TTC549 (cell line): ENCODE measurements around the gene PELI2.

ENCODE experiments used
- FAIRE-seq: peaks from 2 replicates; lab custom pipeline; 2012; peaks lifted over from hg19 to GRCh38; lab: Jason Lieb, UNC

Gene PELI2

GRCh38 chr14:56173365-56173922 is 55.2 kb downstream of the PELI2 start:
- FAIRE-seq = no peak

GRCh38 chr14:56175773-56176172 is 57.6 kb downstream of the PELI2 start:
- FAIRE-seq = no peak

- no peak for FAIRE-seq
Observed at GRCh38 chr14:56176530-56176929, 58.3 kb downstream of the PELI2 start.

GRCh38 chr14:56177036-56177435 is 58.8 kb downstream of the PELI2 start:
- no peak for FAIRE-seq

- FAIRE-seq = no peak
Observed at GRCh38 chr14:56180754-56181542, 62.7 kb downstream of the PELI2 start.

GRCh38 chr14:56181681-56182085 is 63.5 kb downstream of the PELI2 start:
- FAIRE-seq = no peak

- no peak for FAIRE-seq
Observed at GRCh38 chr14:56182410-56182809, 64.2 kb downstream of the PELI2 start.

GRCh38 chr14:56183631-56184157 is 65.5 kb downstream of the PELI2 start:
- no peak for FAIRE-seq

GRCh38 chr14:56185992-56186391 is 67.8 kb downstream of the PELI2 start:
- FAIRE-seq = no peak

GRCh38 chr14:56187736-56188135 is 69.5 kb downstream of the PELI2 start:
- no peak for FAIRE-seq

- FAIRE-seq = no peak
Observed at GRCh38 chr14:56189307-56189706, 71.1 kb downstream of the PELI2 start.

- FAIRE-seq = no peak
Observed at GRCh38 chr14:56193347-56193746, 75.1 kb downstream of the PELI2 start.

GRCh38 chr14:56194042-56194441 is 75.8 kb downstream of the PELI2 start:
- FAIRE-seq = no peak

GRCh38 chr14:56195223-56195622 is 77.0 kb downstream of the PELI2 start:
- no peak for FAIRE-seq

GRCh38 chr14:56195704-56196103 is 77.5 kb downstream of the PELI2 start:
- no peak for FAIRE-seq

- no peak for FAIRE-seq
Observed at GRCh38 chr14:56196274-56196673, 78.1 kb downstream of the PELI2 start.

GRCh38 chr14:56197150-56197549 is 78.9 kb downstream of the PELI2 start:
- no peak for FAIRE-seq

GRCh38 chr14:56198438-56198837 is 80.2 kb downstream of the PELI2 start:
- no peak for FAIRE-seq

- FAIRE-seq = no peak
Observed at GRCh38 chr14:56199095-56199981, 81.1 kb downstream of the PELI2 start.

- no peak for FAIRE-seq
Observed at GRCh38 chr14:56199982-56200577, 81.9 kb downstream of the PELI2 start.

GRCh38 chr14:56202256-56202655 is 84.0 kb downstream of the PELI2 start:
- no peak for FAIRE-seq

- no peak for FAIRE-seq
Observed at GRCh38 chr14:56205881-56206280, 87.7 kb downstream of the PELI2 start.
